Activated CD8-positive, alpha-beta T cell treated with anti-CD3 and anti-CD28 coated beads for 36 hours (primary cell): ENCODE measurements around the gene ASB1. TPM values are rescaled to one million over a fixed set of nuclear protein-coding genes. Genes with fewer than 3 reads are reported as not detected.

Source experiments
- ATAC-seq: fragments of 200-7000 bp; cut with Tn5 transposase; one replicate; pipeline ENCODE4 v1.10.0; 2021; ENCODE audit warnings: mild to moderate bottlenecking, moderate library complexity
- CTCF ChIA-PET: fragments of 350-600 bp; sonication (Branson Sonifier 250); formaldehyde crosslinking; loops from one replicate; lab custom pipeline; 2021; ENCODE audit warnings: antibody characterized with exemption; lab: Charles Lee
- POLR2A ChIA-PET: fragments of 350-600 bp; sonication (Branson Sonifier 250); formaldehyde crosslinking; loops from one replicate; lab custom pipeline; 2021; ENCODE audit warnings: antibody characterized with exemption; lab: Charles Lee
- DNase-seq: peaks from one replicate; pipeline ENCODE4 v3.0.0-alpha.2; 2020
- H3K27ac Mint-ChIP-seq: one replicate; pipeline ENCODE4 v1.8.0; 2021; ENCODE audit warnings: mild to moderate bottlenecking, mixed read lengths
- H3K27me3 Mint-ChIP-seq: one replicate; pipeline ENCODE4 v1.8.0; 2021; ENCODE audit warnings: mixed read lengths
- H3K36me3 Mint-ChIP-seq: one replicate; pipeline ENCODE4 v1.8.0; 2021; ENCODE audit warnings: low read depth, mixed read lengths
- H3K4me1 Mint-ChIP-seq: one replicate; pipeline ENCODE4 v1.8.0; 2021; ENCODE audit warnings: low read depth, mixed read lengths
- H3K4me3 Mint-ChIP-seq: one replicate; pipeline ENCODE4 v1.8.0; 2021; ENCODE audit warnings: mild to moderate bottlenecking, moderate library complexity, mixed read lengths
- H3K9me3 Mint-ChIP-seq: one replicate; pipeline ENCODE4 v1.8.0; 2021; ENCODE audit warnings: mixed read lengths
- CTCF ChIP-seq: fragments of 200-600 bp; IDR thresholded peaks from one replicate; pipeline ENCODE4 v1.8.0; 2022; ENCODE audit warnings: antibody characterized with exemption, mild to moderate bottlenecking
- intact Hi-C: fragments of 100-400 bp; cut with micrococcal nuclease; formaldehyde crosslinking; loops from one replicate; pipeline ENCODE4 v1.10.0; 2022
- total RNA-seq, 2 experiments: library from RNA; stranded (reverse); gene quantifications; one replicate each; pipeline ENCODE4 v1.2.3, GENCODE V29; 2021

ASB1 gene
- total RNA-seq, 2 experiments from 2014 or later, result 39.8 to 48.1 TPM

GRCh38 chr2:238499731-238500580, 73.2 kb downstream of the ASB1 start:
- H3K4me1 Mint-ChIP-seq, result no peaks in the 10 kb centered on the region
- intact Hi-C loops, result no loop called here
- H3K4me3 Mint-ChIP-seq, result no peak overlapping the region
- no peaks in the 10 kb centered on the region for H3K9me3 Mint-ChIP-seq
- ChIA-PET CTCF (no interaction called here), POLR2A (interaction anchor here (0.6 kb wide), 1 partner anchor 21 kb away, joined by 3 read pairs; no protein-coding TSS in a partner anchor)
- DNase-seq (no peak), ATAC-seq (no peak)
- TF ChIP-seq CTCF, result no peak
- H3K36me3 Mint-ChIP-seq, result no peaks in the 10 kb centered on the region
- H3K27ac Mint-ChIP-seq, result no peak overlapping the region
- no peaks in the 10 kb centered on the region for H3K27me3 Mint-ChIP-seq

- no peak overlapping the region for H3K27ac Mint-ChIP-seq
- H3K4me3 Mint-ChIP-seq, result no peak overlapping the region
- CTCF ChIA-PET, result interaction anchor here (0.7 kb wide), 1 partner anchor 12 kb away, joined by 3 read pairs; no protein-coding TSS in a partner anchor
- H3K9me3 Mint-ChIP-seq, result no peaks in the 10 kb centered on the region
- ATAC-seq (no peak), DNase-seq (no peak)
- intact Hi-C loops, result no loop called here
- POLR2A ChIA-PET, result no interaction called here
- no peaks in the 10 kb centered on the region for H3K4me1 Mint-ChIP-seq
- TF ChIP-seq CTCF, result no peak
- no peaks in the 10 kb centered on the region for H3K27me3 Mint-ChIP-seq
- no peaks in the 10 kb centered on the region for H3K36me3 Mint-ChIP-seq
Observed at GRCh38 chr2:238501311-238501710, 74.6 kb downstream of the ASB1 start.

Other genes with a start within 250 kb of the ASB1 start
- 10 to 100 TPM; 42.1 to 43.3 TPM for gene ILKAP, start 223.2 kb upstream of the ASB1 start, total RNA-seq
- 1 to 10 TPM; 5.2 to 5.6 TPM for gene HES6, start 186.9 kb upstream of the ASB1 start, total RNA-seq
- 10 to 100 TPM; 17.4 to 17.6 TPM for gene PER2, start 138.3 kb upstream of the ASB1 start, total RNA-seq
- gene TRAF3IP1, start 106.4 kb upstream of the ASB1 start, total RNA-seq, result 1 to 10 TPM; 7.1 to 7.9 TPM